GM12865 (cell line): ENCODE data around the gene RCAN1.
A peak's percentile ranks its signal among the peaks of the same experiment; 100 is the strongest.

Source experiments
- DNase-seq: peaks from one replicate; pipeline ENCODE4 v3.0.0; 2010; ENCODE audit warnings: low read depth
- H3K4me3 ChIP-seq: 2 replicates; pipeline ENCODE4 v1.5.1; 2011; ENCODE audit warnings: mild to moderate bottlenecking, low read depth, low read length, control low read depth
- CTCF ChIP-seq: IDR thresholded peaks from 2 replicates; pipeline ENCODE4 v1.5.1; 2011; ENCODE audit warnings: low read length, control low read depth, low read depth, inconsistent platforms; ENCODE audit not compliant: insufficient read depth; ENCODE audit errors: missing control alignments

RCAN1 gene

GRCh38 chr21:34623516-34623915, 8.6 kb upstream of the RCAN1 start:
- TF ChIP-seq CTCF: no peak
- H3K4me3 ChIP-seq: no peak overlapping the region
- no peak for DNase-seq

GRCh38 chr21:34621434-34622350, 6.8 kb upstream of the RCAN1 start:
- TF ChIP-seq CTCF: no peak
- no peak overlapping the region for H3K4me3 ChIP-seq
- no peak for DNase-seq

- no peak for DNase-seq
- no peak for TF ChIP-seq CTCF
- no peak overlapping the region for H3K4me3 ChIP-seq
These were observed 5.1 kb upstream of the RCAN1 start for GRCh38 chr21:34619841-34620665.

GRCh38 chr21:34618941-34619340, 4.0 kb upstream of the RCAN1 start:
- no peak for DNase-seq
- no peak for TF ChIP-seq CTCF
- H3K4me3 ChIP-seq: no peak overlapping the region

GRCh38 chr21:34617753-34618339, 2.9 kb upstream of the RCAN1 start:
- DNase-seq: peak; percentile 36
- no peak for TF ChIP-seq CTCF
- no peak overlapping the region for H3K4me3 ChIP-seq

DNA sequence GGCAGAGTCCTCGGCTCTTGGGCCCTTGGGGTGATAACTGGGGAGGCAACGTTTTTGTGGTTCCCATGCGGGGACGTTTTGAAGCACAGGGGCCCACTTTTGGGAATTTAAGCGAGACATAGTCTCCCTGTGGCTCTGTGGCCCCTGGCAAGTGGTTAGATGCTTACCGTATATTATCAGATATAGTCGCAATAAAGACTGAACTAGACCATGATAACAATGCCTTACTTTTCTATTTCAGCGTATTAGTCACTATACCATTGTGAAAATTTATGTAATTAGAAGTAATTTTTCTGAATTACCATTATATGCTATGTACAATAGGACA, 538 bp upstream of the RCAN1 start:
- no peak for TF ChIP-seq CTCF
- peak overlapping the region; percentile 65 for H3K4me3 ChIP-seq
- no peak for DNase-seq
